Measurements from ENCODE around the gene FRMD4A.

GRCh38 chr10:13597909-13598308 is 732.8 kb downstream of the FRMD4A start:
- TF ChIP-seq, protein P1, sequence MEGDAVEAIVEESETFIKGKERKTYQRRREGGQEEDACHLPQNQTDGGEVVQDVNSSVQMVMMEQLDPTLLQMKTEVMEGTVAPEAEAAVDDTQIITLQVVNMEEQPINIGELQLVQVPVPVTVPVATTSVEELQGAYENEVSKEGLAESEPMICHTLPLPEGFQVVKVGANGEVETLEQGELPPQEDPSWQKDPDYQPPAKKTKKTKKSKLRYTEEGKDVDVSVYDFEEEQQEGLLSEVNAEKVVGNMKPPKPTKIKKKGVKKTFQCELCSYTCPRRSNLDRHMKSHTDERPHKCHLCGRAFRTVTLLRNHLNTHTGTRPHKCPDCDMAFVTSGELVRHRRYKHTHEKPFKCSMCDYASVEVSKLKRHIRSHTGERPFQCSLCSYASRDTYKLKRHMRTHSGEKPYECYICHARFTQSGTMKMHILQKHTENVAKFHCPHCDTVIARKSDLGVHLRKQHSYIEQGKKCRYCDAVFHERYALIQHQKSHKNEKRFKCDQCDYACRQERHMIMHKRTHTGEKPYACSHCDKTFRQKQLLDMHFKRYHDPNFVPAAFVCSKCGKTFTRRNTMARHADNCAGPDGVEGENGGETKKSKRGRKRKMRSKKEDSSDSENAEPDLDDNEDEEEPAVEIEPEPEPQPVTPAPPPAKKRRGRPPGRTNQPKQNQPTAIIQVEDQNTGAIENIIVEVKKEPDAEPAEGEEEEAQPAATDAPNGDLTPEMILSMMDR (IDR thresholded peaks at IDR 0.05), result no peak
- TF ChIP-seq EZH2 (IDR thresholded peaks at IDR 0.05) (no peak), EZH2phosphoT487 (IDR thresholded peaks at IDR 0.05) (no peak)

All from neural progenitor cell (in vitro differentiated cells).